ENCODE results near the gene TCERG1L.

Gene TCERG1L

GRCh38 chr10:131275691-131276090 lies 35.8 kb downstream of the TCERG1L start:
- TF ChIP-seq, protein P1, sequence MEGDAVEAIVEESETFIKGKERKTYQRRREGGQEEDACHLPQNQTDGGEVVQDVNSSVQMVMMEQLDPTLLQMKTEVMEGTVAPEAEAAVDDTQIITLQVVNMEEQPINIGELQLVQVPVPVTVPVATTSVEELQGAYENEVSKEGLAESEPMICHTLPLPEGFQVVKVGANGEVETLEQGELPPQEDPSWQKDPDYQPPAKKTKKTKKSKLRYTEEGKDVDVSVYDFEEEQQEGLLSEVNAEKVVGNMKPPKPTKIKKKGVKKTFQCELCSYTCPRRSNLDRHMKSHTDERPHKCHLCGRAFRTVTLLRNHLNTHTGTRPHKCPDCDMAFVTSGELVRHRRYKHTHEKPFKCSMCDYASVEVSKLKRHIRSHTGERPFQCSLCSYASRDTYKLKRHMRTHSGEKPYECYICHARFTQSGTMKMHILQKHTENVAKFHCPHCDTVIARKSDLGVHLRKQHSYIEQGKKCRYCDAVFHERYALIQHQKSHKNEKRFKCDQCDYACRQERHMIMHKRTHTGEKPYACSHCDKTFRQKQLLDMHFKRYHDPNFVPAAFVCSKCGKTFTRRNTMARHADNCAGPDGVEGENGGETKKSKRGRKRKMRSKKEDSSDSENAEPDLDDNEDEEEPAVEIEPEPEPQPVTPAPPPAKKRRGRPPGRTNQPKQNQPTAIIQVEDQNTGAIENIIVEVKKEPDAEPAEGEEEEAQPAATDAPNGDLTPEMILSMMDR (IDR thresholded peaks at IDR 0.05; ENCODE audit: insufficient read depth, low read length, missing control alignments), result no peak
- no peak for DNase-seq (ENCODE audit: low read depth, low spot score)

DNA sequence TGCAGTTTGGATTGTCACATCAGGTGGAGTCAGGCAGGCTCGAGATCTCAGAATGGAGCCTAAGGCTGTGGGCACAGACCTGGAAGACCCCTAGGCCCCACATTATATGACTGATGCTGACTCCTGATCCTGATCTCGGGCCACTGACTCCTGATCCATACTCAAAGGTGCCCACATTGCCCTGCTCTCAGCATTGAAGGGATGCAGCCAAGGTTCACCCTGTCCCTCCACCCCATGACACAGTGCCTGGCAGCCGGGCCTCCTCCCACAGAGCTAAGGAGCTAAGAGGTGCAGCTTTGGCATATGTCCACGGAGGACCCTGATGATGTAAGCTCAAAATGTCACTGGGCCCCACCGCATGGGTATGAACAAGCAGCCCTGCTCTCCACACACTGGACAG lies 36.6 kb downstream of the TCERG1L start:
- H3K4me3 ChIP-seq (ENCODE audit: low read depth, low read length), result no peak overlapping the region
- ChIA-PET POLR2A (no interaction called here), CTCF (no interaction called here)
- TF ChIP-seq, protein P1 (IDR thresholded peaks at IDR 0.05; ENCODE audit: insufficient read depth, low read length, missing control alignments), result no peak
- no peak for DNase-seq (ENCODE audit: low read depth, low spot score)

More at GRCh38 chr10:131275691-131276090, 35.8 kb downstream of the TCERG1L start:
- CTCF ChIA-PET, result no interaction called here
- H3K4me3 ChIP-seq (ENCODE audit: low read depth, low read length), result no peak overlapping the region
- POLR2A ChIA-PET, result no interaction called here

DNA sequence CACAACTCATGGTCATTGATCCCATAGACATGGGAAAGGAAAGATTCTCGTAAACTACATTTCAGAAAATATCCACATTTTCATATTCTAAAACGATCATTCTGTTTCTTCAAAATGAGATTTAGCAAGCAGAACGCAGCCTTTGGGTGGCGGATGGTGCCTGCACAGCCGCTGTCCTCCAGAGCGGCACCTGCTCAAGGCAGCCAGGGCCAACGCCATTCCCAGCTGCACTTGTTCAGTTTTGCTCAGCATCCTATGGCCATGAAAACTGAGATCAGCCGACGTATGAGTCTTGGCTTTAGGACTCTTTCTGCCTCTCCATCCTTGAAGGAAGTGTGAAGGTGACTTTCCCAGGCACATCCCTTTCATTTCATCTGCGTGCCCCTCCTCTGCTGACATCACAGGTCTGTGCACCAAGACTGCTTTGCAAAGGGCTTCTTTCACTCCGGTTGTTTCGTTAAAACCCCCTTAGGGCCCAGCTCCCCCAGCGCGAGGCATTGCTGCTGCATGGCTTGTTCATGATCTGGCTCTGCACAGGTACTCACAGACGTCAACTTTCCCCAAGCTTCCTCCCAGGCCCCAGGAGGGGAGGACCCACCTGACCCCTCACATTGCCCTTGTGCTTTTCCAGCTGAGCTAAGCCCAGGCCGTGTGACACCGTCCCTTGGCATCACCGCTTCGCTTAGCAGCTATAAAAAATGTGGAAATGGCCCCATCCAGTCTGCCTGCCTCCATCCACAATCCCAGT lies 37.2 kb downstream of the TCERG1L start:
- CTCF ChIA-PET, result no interaction called here
- POLR2A ChIA-PET, result no interaction called here

GRCh38 chr10:131273476-131273875 lies 38.0 kb downstream of the TCERG1L start:
- ChIA-PET POLR2A (no interaction called here), CTCF (no interaction called here)
- no peak overlapping the region for H3K4me3 ChIP-seq (ENCODE audit: low read depth, low read length)
- TF ChIP-seq, protein P1 (IDR thresholded peaks at IDR 0.05; ENCODE audit: insufficient read depth, low read length, missing control alignments), result no peak
- no peak for DNase-seq (ENCODE audit: low read depth, low spot score)

More for the DNA sequence above, 37.2 kb downstream of the TCERG1L start:
- no peak overlapping the region for H3K4me3 ChIP-seq (ENCODE audit: low read depth, low read length)
- TF ChIP-seq, protein P1 (IDR thresholded peaks at IDR 0.05; ENCODE audit: insufficient read depth, low read length, missing control alignments), result no peak
- DNase-seq (ENCODE audit: low read depth, low spot score), result no peak

DNA sequence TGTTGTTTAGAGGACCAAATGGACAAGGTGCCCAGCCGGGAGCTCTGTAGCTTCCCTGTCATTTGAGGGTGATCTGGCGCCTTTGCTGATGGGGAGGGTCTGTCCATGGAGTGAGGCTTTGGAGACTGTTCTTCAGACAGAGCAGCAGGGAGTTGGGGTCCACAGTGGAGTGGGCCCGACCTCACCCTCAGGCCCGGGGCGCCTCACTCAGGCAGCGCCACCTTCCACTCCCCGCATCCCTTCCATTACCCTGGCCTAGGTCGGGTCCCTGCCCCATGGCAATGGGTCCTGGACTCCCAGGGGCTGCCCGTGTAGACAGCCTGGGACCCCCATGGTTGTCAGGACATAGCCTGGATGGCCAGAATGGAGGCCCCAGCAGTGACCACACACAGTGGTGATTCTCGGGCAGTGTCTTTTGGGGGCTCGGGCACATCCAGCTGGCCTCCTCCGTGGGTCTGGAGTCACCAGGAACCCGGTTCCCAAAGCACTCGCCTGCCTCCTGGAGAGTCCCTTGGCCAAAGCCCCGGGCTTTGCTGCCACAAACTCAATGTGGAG lies 38.5 kb downstream of the TCERG1L start:
- H3K4me3 ChIP-seq (ENCODE audit: low read depth, low read length), result no peak overlapping the region
- POLR2A ChIA-PET, result no interaction called here
- CTCF ChIA-PET, result no interaction called here
- TF ChIP-seq, protein P1 (IDR thresholded peaks at IDR 0.05; ENCODE audit: insufficient read depth, low read length, missing control alignments), result no peak
- DNase-seq (ENCODE audit: low read depth, low spot score), result no peak

- H3K4me3 ChIP-seq (ENCODE audit: low read depth, low read length), result no peak overlapping the region
- TF ChIP-seq, protein P1 (IDR thresholded peaks at IDR 0.05; ENCODE audit: insufficient read depth, low read length, missing control alignments), result no peak
- ChIA-PET POLR2A (no interaction called here), CTCF (no interaction called here)
- DNase-seq (ENCODE audit: low read depth, low spot score), result no peak
Measured at GRCh38 chr10:131271966-131272365, 39.6 kb downstream of the TCERG1L start.

Data from AG04449 (cell line).